ENCODE results near the gene SMPD3. TPM values are rescaled to one million over a fixed set of nuclear protein-coding genes. Genes with fewer than 3 reads are reported as not detected.

Gene SMPD3
- total RNA-seq, 4 donors from 2014 or later: under 0.01 to 2.6 (median 0.75) TPM

DNA sequence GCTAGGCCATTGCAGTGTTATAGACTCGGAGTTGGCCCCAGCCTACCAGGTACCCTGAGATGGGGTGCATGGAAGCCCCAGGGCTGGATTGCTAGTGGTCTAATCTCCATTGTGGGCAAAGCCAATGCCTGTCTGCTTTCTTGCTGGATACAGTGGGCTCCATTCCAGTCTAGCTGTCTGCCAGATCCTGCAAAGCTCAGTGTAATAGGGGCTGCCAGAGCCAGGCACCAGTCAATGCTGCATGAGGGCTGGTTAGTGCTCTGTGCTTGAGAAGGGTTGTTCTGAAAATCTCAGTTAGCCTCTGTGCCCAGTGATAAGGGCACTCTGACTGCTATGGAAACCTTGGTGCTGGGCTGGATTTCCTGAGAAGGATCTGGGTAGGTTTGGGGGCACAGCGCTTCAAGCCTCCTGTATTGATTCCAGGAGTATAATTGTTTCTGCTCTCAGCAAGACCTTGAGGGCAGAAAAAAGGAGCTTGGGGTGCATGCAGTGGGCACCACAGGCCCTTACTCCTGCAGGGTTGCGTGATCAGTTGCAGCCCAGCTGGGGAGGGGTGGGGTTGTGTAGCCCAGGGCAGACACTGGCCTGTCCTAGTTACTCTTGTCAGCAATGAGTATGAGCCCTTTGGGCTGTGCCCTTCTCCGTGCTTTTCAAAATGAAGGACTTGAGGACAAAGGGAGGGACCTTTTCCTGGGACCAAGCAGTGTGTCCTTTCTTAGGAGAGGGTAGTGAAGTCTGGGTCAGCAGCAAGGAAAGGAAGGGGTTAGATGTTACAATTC is 19.0 kb downstream of the SMPD3 start:
- TF ChIP-seq, protein P1, sequence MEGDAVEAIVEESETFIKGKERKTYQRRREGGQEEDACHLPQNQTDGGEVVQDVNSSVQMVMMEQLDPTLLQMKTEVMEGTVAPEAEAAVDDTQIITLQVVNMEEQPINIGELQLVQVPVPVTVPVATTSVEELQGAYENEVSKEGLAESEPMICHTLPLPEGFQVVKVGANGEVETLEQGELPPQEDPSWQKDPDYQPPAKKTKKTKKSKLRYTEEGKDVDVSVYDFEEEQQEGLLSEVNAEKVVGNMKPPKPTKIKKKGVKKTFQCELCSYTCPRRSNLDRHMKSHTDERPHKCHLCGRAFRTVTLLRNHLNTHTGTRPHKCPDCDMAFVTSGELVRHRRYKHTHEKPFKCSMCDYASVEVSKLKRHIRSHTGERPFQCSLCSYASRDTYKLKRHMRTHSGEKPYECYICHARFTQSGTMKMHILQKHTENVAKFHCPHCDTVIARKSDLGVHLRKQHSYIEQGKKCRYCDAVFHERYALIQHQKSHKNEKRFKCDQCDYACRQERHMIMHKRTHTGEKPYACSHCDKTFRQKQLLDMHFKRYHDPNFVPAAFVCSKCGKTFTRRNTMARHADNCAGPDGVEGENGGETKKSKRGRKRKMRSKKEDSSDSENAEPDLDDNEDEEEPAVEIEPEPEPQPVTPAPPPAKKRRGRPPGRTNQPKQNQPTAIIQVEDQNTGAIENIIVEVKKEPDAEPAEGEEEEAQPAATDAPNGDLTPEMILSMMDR (IDR thresholded peaks at IDR 0.05): no peak
- no peak for TF ChIP-seq POLR2A (IDR thresholded peaks at IDR 0.05)
- DNase-seq: no peak
- H3K9me3 ChIP-seq: no peaks in the 10 kb centered on the region
- H3K36me3 ChIP-seq: no peaks in the 10 kb centered on the region
- H3K4me1 ChIP-seq: no peaks in the 10 kb centered on the region
- H3K27ac ChIP-seq: no peak overlapping the region
- no peak overlapping the region for H3K4me3 ChIP-seq
- intact Hi-C loops (cut with DNase I; ENCODE audit: low total_unique reads): no loop called here
- H3K27me3 ChIP-seq: no peaks in the 10 kb centered on the region

DNA sequence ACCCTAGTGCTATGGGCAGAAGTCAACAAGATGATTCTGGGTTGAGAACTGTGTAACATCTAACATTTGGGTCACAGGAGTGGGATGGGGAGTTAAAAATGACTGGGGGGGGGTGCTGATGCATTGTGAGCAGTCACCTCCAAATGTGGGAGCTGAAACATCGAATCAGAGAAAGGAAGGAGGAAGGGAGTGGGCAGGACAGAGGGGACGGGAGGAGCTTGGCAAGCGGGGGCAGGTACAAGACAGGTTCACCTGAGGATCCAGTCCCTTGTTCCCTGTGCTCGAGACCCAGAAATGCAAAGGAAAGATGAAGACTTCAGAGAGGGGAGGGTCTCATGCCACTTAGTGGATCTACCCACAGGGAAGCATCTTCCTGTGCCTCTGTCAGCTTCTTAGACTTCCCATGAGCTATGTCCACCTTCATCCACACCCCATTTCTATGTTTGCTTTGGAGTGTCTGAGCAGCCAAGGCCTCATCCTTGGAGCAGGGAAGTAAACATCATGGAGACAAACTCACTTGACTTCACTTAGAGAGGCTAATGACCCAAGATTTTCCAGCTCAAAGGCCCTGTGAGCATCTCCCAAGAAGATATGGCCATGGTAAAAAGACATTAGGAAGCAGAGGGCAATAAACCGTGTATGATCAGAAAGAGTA is 20.5 kb downstream of the SMPD3 start:
- H3K36me3 ChIP-seq: no peaks in the 10 kb centered on the region
- no peak for DNase-seq
- H3K27me3 ChIP-seq: no peaks in the 10 kb centered on the region
- H3K4me3 ChIP-seq: no peak overlapping the region
- intact Hi-C loops (cut with DNase I; ENCODE audit: low total_unique reads): no loop called here
- TF ChIP-seq, protein P1 (IDR thresholded peaks at IDR 0.05): no peak
- no peak for TF ChIP-seq POLR2A (IDR thresholded peaks at IDR 0.05)
- no peak overlapping the region for H3K27ac ChIP-seq
- no peaks in the 10 kb centered on the region for H3K9me3 ChIP-seq
- no peaks in the 10 kb centered on the region for H3K4me1 ChIP-seq

DNA sequence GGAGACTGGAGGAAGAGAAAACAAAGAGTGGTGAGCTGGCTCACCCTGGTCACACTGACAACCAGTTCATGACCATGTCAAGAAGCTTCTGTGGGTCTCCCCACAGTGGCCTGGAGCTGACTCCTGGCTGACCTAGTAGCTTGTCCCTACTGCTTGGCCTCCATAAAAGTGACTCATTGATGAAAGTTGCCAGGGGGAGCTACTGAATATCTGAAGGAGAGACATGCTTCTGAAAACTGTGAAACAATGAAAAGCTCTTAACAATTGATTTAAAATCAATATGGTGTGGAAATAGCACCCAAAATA is 22.0 kb downstream of the SMPD3 start:
- Histone ChIP-seq H3K9me3 (no peaks in the 10 kb centered on the region), H3K36me3 (no peaks in the 10 kb centered on the region), H3K4me1 (no peaks in the 10 kb centered on the region), H3K4me3 (no peak overlapping the region), H3K27ac (no peak overlapping the region), H3K27me3 (no peaks in the 10 kb centered on the region)
- intact Hi-C loops (cut with DNase I; ENCODE audit: low total_unique reads): no loop called here
- no peak for DNase-seq
- TF ChIP-seq POLR2A (IDR thresholded peaks at IDR 0.05): no peak
- TF ChIP-seq, protein P1 (IDR thresholded peaks at IDR 0.05): no peak

DNA sequence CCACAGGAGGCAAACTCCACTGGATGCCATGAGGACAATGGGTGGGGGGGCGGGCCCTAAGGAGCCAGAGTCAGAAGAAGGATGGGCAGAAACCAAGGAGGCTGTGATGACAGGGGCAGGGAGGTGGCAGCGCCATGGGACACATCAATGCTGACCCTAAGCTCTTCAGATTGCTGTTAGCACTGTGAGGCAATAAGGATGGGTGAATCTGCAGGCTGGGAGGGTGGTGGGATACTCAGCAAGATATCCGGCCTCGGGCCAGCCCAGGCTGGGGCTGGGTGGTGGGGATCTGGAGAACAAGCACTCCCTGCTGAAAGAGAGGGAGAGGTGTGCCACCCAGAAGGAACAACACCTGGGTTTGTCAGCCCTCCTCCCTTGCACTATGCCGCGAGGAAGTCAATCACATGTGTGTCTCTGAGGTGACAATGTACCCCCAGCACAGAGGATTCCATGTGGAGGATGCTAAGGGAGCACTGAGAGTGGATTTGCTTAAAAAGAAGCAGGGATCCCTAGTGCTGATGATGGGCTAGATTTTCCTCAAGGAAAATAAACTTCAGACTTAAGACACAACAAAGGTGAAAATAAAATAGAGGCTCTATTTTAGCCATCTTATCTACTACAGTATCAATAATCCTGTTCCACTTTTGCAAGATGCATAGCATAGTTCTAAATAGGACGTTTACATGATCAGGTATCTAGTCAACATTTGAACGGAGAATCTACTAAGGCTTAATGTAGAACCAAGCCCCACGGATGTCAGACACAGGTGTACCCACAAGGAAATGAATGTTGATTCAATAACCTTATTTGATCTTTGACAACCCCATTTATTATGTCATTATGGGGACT is 22.6 kb downstream of the SMPD3 start:
- H3K4me1 ChIP-seq: no peaks in the 10 kb centered on the region
- no peak for DNase-seq
- H3K27me3 ChIP-seq: no peaks in the 10 kb centered on the region
- H3K27ac ChIP-seq: no peak overlapping the region
- no peaks in the 10 kb centered on the region for H3K36me3 ChIP-seq
- H3K9me3 ChIP-seq: no peaks in the 10 kb centered on the region
- intact Hi-C loops (cut with DNase I; ENCODE audit: low total_unique reads): no loop called here
- TF ChIP-seq POLR2A (IDR thresholded peaks at IDR 0.05): no peak
- TF ChIP-seq, protein P1 (IDR thresholded peaks at IDR 0.05): no peak
- no peak overlapping the region for H3K4me3 ChIP-seq

DNA sequence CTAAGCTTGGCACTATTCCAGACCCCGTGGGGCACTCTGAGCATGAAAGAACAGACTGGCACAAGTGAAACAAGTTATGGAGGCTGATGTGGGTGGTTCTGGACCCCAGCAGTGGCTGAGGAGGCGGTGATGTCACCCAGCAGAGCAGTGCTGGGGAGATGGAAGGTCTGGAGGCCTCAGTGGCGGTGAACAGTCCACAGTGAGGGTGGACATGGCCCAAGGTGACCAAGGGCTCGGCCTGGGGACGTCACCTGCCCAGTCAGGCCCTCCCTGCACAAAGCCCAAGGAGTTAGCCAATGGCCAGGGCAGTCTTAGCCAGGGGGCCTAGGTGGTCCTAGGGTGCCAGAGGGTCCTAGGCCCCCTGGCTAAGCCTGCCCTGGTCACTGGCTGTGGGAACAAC is 24.5 kb downstream of the SMPD3 start:
- H3K27me3 ChIP-seq: no peaks in the 10 kb centered on the region
- no peak overlapping the region for H3K4me3 ChIP-seq
- H3K9me3 ChIP-seq: no peaks in the 10 kb centered on the region
- no peak for DNase-seq
- H3K4me1 ChIP-seq: no peaks in the 10 kb centered on the region
- intact Hi-C loops (cut with DNase I; ENCODE audit: low total_unique reads): no loop called here
- no peak for TF ChIP-seq POLR2A (IDR thresholded peaks at IDR 0.05)
- TF ChIP-seq, protein P1 (IDR thresholded peaks at IDR 0.05): no peak
- H3K27ac ChIP-seq: no peak overlapping the region
- no peaks in the 10 kb centered on the region for H3K36me3 ChIP-seq

Measured in uterus (tissue), 4 donors.